Hematopoietic multipotent progenitor cell treated with erythropoietin and hydrocortisone succinate and interleukin-3 and kit ligand, for 17 days (in vitro differentiated cells): ENCODE data around the gene ITLN1.
"Not testable (repeated sequence)": the region's sequence is repeated elsewhere in the genome, so short reads cannot be mapped to it uniquely, and the experiment has no call there.

ENCODE experiments used
- DNase-seq: peaks from one replicate; pipeline ENCODE4 v3.0.0-alpha.2; 2015; ENCODE audit warnings: low spot score

Gene ITLN1

GRCh38 chr1:160885042-160885441 is at the start of gene ITLN1:
Gene ITLN1, minus strand, starts transcription at chr1:160885180. Its CDS starts 303 bp downstream, at chr1:160884877.
- DNase-seq: peak; percentile 79

DNA sequence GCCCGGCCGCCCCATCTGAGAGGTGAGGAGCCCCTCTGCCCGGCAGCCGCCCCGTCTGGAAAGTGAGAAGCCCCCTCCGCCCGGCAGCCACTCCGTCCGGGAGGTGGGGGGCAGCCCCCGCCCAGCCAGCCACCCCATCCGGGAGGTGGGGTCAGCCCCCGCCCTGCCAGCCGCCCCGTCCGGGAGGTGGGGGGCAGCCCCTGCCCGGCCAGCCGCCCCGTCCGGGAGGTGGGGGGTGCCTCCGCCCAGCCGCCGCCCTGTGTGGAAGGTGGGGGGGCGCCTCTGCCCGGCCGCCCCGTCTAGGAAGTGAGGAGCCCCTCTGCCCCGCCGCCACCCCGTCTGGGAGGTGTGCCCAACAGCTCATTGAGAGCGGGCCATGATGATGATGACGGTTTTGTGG is 48.3 kb upstream of the ITLN1 start:
- not testable (repeated sequence) for DNase-seq

- DNase-seq: no peak
These were observed 40.8 kb upstream of the ITLN1 start for GRCh38 chr1:160925652-160926244.

GRCh38 chr1:160924791-160925651 is 40.0 kb upstream of the ITLN1 start:
- no peak for DNase-seq

DNA sequence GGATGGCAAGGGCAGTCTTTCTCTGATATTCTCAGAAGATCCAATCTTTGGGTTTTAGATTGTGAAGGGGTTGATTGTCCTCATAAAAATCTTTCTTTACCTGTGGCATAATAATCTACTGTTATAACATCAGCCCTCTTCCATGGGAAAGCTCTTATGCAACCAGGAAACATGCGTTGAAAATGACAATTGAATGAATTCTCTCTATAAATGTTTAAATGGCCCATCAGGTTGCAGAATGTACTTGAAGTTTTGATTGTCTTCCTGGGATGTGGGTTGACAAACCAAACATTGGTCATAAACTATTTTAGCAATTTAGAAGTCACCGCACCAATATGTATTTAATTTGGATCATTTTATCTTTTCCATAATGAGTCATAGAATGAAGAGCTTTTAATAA is 31.7 kb upstream of the ITLN1 start:
- DNase-seq: no peak

GRCh38 chr1:160913229-160913628 is 28.2 kb upstream of the ITLN1 start:
- not testable (repeated sequence) for DNase-seq

DNA sequence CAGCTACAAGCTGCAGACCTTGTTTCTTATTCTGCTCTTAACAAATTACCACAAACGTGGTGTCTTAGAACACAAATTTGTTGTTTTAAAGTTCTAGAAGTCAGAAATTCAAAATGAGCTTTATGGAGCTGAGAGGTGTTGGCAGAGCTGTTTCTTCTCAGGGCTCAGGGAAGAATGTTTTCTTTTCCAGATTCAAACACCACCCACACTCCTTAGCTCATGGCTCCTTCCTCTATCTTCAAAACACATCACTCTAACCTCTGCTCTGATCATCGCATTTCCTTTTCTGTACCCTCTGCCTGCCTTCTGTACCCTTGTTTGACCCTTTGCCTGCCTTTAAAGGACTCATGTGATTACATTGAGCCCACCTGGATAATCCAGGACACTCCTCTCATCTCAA is 26.9 kb upstream of the ITLN1 start:
- no peak for DNase-seq

- DNase-seq: peak; percentile 23
These were observed 26.5 kb upstream of the ITLN1 start for GRCh38 chr1:160911441-160911840.

DNA sequence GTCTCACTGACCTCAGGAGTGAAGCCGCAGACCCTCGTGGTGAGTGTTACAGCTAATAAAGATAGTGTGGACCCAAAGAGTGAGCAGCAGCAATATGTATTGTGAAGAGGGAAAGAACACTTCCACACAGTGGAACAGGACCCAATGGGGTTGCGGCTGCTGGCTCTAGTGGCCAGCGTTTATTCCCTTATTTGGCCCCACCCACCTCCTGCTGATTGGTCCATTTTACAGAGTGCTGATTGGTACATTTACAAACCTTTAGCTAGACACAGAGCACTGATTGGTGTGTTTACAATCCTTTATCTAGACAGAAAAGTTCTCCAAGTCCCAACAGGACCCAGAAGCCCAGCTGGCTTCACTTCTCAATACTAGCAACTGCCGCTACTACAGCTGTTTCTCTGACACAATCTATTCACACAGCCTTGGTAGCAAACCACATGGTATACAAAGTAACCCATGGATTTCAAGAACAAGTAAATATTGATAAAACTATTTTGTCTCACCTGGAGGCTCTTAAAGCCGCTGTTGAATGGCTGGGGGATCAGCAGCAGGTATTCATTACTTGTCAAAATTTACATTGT is 25.3 kb upstream of the ITLN1 start:
- DNase-seq: no peak

GRCh38 chr1:160907976-160908375 is 23.0 kb upstream of the ITLN1 start:
- DNase-seq: peak; percentile 74

DNA sequence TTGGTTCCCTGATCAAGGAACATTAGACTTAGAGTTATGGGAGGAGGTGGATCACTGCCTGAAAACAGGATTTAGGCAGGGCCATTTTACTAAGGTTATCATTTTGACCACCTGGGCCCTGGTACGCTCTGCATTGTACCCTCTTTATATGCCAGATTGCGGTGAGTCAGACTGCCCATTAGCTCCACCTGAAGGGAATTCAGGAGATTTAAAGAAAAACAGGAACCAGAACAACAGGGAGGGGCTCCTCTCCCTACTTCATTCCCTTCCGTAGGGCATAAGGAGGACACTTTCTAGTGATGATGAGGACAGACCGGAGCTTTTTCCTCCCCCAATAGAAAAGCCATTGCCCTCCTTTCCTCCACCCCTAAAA is 20.6 kb upstream of the ITLN1 start:
- no peak for DNase-seq

GRCh38 chr1:160904783-160905616 is 20.0 kb upstream of the ITLN1 start:
- no peak for DNase-seq

DNA sequence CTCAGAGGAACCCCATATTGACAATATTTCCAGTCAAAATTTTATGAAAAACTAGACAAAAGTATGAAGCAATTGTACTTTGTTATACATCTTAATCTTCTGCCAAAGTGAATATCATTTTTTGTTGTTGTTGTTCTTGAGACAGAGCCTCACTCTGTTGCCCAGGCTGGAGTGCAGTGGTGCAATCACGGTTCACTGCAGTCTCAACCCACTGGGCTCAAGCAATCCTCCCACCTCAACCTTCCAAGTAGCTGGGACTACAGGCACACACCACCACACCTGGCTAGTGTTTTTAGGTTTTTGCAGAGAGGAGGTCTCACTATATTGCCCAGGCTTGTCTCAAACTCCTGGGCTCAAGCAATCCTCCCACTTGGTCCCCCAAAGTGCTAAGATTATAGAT is 17.3 kb upstream of the ITLN1 start:
- DNase-seq: not testable (repeated sequence)

GRCh38 chr1:160901768-160902167 is 16.8 kb upstream of the ITLN1 start:
- DNase-seq: no peak

DNA sequence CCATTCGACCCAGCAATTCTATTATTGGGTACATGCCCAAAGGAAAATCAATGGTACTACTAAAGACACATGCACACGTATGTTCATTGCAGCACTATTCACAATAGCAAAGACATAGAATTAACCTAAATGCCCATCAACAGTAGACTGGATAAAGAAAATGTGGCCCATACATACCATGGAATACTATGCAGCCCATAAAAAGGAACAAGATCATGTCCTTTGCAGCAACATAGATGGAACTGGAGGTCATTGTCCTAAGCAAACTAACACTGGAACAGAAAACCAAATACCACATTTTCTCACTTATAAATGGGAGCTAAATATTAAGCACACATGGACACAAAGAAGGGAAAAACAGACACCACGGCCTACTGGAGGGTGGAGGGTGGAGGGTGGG is 15.7 kb upstream of the ITLN1 start:
- DNase-seq: not testable (repeated sequence)

DNA sequence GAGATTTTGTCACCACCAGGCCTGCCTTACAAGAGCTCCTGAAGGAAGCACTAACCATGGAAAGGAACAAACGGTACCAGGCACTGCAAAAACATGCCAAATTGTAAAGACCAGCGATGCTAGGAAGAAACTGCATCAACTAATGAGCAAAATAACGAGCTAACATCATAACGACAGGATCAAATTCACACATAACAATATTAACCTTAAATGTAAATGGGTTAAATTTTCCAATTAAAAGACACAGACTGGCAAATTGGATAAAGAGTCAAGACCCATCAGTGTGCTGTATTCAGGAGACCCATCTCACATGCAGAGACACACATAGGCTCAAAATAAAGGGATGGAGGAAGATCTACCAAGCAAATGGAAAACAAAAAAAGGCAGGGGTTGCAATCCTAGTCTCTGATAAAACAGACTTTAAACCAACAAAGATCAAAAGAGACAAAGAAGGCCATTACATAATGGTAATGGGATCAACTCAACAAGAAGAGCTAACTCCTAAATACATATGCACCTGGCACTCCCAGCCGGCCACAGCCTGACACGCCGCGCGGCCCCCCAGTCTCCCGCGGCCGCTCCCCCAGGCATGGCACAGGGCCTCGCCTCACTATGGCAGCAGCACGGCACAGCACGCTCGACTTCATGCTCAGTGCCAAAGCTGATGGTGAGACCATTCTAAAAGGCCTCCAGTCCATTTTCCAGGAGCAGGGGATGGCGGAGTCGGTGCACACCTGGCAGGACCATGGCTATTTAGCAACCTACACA is 9.6 kb upstream of the ITLN1 start:
- not testable (repeated sequence) for DNase-seq

DNA sequence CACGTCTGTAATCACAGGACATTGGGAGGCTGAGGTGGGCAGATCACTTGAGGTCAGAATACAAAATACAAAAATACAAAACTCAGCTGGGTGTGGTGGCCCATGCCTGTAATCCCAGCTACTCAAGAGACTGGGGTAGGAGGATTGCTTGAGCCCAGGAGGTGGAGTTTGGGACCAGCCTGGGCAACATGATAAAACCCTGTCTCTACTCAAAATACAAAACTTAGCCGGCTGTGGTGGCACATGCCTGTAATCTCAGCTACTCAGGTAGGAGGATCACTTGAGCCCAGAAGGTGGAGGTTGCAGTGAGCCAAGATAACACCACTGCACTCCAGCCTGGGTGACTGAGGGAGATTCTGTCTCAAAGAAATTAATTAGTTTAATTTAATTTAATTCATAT is 6.5 kb upstream of the ITLN1 start:
- DNase-seq: peak; percentile 41

- no peak for DNase-seq
These were observed 3.9 kb upstream of the ITLN1 start for GRCh38 chr1:160888926-160889325.

DNA sequence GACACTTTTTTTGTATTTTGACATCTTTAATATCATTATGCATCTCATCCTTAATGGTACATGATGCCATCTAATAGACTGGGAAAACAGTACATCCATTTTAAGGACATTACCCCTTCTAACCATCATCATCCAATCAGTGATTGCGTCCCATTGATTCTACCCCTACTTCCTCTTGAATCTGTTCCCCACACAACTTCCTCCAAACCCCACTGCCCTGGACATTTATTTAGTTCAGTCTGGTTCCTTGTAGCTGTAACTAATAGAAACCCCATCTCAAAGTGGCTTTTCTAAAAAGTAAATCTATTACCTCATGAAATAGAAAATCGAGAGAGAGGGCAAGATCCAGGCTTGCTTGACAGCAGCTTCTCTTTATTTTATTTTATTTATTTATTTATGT is 2.1 kb upstream of the ITLN1 start:
- DNase-seq: no peak

GRCh38 chr1:160884579-160884978 is 401 bp downstream of the ITLN1 start:
- no peak for DNase-seq
